ENCODE measurements around the gene MYORG.

The MYORG gene

GRCh38 chr9:34332076-34332964 is 44.4 kb downstream of the MYORG start:
- DNase-seq = peak; percentile 63

GRCh38 chr9:34331196-34331595 is 45.5 kb downstream of the MYORG start:
- DNase-seq = no peak

GRCh38 chr9:34328987-34329832 is 47.5 kb downstream of the MYORG start, which contains the start of the genes KIF24 and NUDT2:
Gene KIF24 (minus strand): TSS chr9:34329268. CDS start chr9:34311346, 17,922 bp downstream.
Gene NUDT2 (plus strand): TSS chr9:34329569. CDS start chr9:34339040, 9,471 bp downstream.
- peak; percentile 100 for DNase-seq

- peak; percentile 83 for DNase-seq
Measured at GRCh38 chr9:34328500-34328986, 48.2 kb downstream of the MYORG start.

- DNase-seq = no peak
Measured at GRCh38 chr9:34326690-34327089, 50.0 kb downstream of the MYORG start.

GRCh38 chr9:34322899-34323591 is 53.7 kb downstream of the MYORG start:
- DNase-seq = no peak

- DNase-seq = no peak
Measured at GRCh38 chr9:34321451-34321850, 55.2 kb downstream of the MYORG start.

GRCh38 chr9:34318163-34318790 is 58.4 kb downstream of the MYORG start:
- no peak for DNase-seq

GRCh38 chr9:34317436-34317835 is 59.3 kb downstream of the MYORG start:
- no peak for DNase-seq
